IPS-18c (cell line): ENCODE results near the gene NDRG3.
A peak's percentile ranks its signal among the peaks of the same experiment; 100 is the strongest.
"Not testable (repeated sequence)": the region's sequence is repeated elsewhere in the genome, so short reads cannot be mapped to it uniquely, and the experiment has no call there.

Experiments used
- H3K4me3 ChIP-seq: 2 replicates; pipeline ENCODE4 v1.7.0; 2013; ENCODE audit warnings: low read depth, mild to moderate bottlenecking, low read length, moderate library complexity; ENCODE audit not compliant: insufficient read depth
- H3K9me3 ChIP-seq: one replicate; pipeline ENCODE4 v1.6.1; 2013; ENCODE audit warnings: mild to moderate bottlenecking, low read length, moderate library complexity; ENCODE audit not compliant: control insufficient read depth, insufficient read depth

The NDRG3 gene

GRCh38 chr20:36726168-36726567 is 19.7 kb downstream of the NDRG3 start:
- no peaks in the 10 kb centered on the region for H3K9me3 ChIP-seq
- no peak overlapping the region for H3K4me3 ChIP-seq

GRCh38 chr20:36720510-36720909 is 25.4 kb downstream of the NDRG3 start:
- Histone ChIP-seq H3K4me3 (no peak overlapping the region), H3K9me3 (no peaks in the 10 kb centered on the region)

GRCh38 chr20:36717657-36718056 is 28.2 kb downstream of the NDRG3 start:
- no peak overlapping the region for H3K4me3 ChIP-seq
- no peaks in the 10 kb centered on the region for H3K9me3 ChIP-seq

GRCh38 chr20:36717021-36717420 is 28.9 kb downstream of the NDRG3 start:
- H3K4me3 ChIP-seq: no peak overlapping the region

DNA sequence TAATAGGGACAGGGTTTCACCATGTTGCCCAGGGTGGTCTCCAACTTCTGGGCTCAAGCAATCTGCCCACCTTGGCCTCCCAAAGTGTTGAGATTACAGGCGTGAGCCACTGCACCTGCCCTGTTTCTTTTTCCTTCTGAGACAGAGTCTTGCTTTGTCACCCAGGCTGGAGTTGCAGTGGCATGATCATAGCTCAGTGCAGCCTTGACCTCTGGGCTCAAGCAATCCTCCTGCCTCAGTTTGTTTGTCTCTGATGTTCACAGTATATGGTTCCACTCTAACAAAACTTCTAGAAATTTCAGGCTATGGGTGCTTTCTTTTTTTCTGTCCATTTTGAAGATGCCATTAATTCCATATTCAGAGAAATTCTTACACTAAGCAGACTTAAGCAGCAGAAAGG is 33.1 kb downstream of the NDRG3 start:
- Histone ChIP-seq H3K9me3 (no peaks in the 10 kb centered on the region), H3K4me3 (no peak overlapping the region)

More at GRCh38 chr20:36717021-36717420, 28.9 kb downstream of the NDRG3 start:
- no peaks in the 10 kb centered on the region for H3K9me3 ChIP-seq

- Histone ChIP-seq H3K4me3 (no peak overlapping the region), H3K9me3 (no peaks in the 10 kb centered on the region)
Measured at GRCh38 chr20:36709126-36709525, 36.8 kb downstream of the NDRG3 start.

- Histone ChIP-seq H3K4me3 (no peak overlapping the region), H3K9me3 (no peaks in the 10 kb centered on the region)
Measured at GRCh38 chr20:36703530-36703929, 42.4 kb downstream of the NDRG3 start.

DNA sequence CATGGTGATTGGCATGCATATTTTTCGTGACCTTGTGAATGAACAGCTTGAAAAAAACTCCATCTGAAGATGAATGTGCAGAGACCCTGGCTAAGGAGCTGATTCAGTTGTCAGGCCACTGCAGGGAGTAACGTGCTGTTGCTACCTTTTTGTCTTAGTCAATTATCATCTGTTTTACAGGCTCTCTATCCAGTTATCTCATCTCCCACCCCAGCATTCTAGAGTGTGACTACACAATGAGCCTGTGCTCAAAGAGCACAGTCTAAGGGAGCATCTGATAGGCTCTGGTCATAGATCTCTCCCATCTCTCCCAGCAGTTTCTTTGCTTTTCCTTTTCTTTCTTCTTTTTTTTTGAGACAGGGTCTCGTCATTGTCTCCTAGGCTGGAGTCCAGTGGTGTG is 45.5 kb downstream of the NDRG3 start:
- no peak overlapping the region for H3K4me3 ChIP-seq

GRCh38 chr20:36695467-36695866 is 50.4 kb downstream of the NDRG3 start:
- H3K4me3 ChIP-seq, H3K9me3 ChIP-seq: not testable (repeated sequence)

More for the DNA sequence above, 45.5 kb downstream of the NDRG3 start:
- H3K9me3 ChIP-seq: no peaks in the 10 kb centered on the region

DNA sequence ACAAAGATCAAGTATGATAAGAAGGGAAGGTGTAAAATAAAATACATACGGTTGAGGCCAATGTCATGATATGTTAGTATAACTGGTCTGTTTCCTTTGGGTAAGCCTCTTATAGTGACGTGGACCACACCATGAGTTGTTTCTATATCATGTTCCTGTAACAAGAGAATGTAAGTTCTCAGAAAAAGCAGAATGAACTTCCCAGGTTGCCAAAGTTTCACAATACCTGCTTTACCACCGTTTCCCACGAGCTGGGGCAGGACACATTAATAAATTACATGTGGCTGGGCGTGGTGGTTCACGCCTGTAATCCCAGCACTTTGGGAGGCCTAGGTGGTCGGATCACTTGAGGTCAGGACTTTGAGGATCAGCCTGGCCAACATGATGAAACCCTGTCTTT is 57.3 kb downstream of the NDRG3 start:
- H3K4me3 ChIP-seq: no peak overlapping the region
- peaks cover 2% of the 10 kb centered on the region for H3K9me3 ChIP-seq

- Histone ChIP-seq H3K4me3 (no peak overlapping the region), H3K9me3 (no peaks in the 10 kb centered on the region)
Measured at GRCh38 chr20:36687850-36688249, 58.0 kb downstream of the NDRG3 start.

GRCh38 chr20:36686944-36687343 is 58.9 kb downstream of the NDRG3 start:
- Histone ChIP-seq H3K4me3 (no peak overlapping the region), H3K9me3 (no peaks in the 10 kb centered on the region)

GRCh38 chr20:36686504-36686903 is 59.4 kb downstream of the NDRG3 start:
- H3K9me3 ChIP-seq: no peaks in the 10 kb centered on the region
- no peak overlapping the region for H3K4me3 ChIP-seq

DNA sequence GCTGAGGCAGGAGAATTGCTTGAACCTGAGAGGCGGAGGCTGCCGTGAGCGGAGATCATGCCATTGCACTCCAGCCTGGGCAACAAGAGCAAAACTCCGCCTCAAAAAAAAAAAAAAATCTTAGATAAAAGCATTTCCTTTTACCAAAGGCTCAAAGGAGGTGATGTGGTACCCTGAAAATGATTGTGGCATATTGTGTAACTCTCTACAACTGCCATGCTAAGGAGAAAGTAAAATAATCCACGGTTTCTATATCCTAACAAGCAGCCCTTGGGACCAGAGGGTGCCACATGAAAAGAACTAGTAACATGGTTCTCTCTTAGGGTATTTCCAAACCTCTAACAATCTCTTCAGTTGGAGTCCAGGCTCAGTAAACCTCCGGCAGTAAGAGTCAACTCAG is 61.1 kb downstream of the NDRG3 start:
- Histone ChIP-seq H3K4me3 (no peak overlapping the region), H3K9me3 (no peaks in the 10 kb centered on the region)

DNA sequence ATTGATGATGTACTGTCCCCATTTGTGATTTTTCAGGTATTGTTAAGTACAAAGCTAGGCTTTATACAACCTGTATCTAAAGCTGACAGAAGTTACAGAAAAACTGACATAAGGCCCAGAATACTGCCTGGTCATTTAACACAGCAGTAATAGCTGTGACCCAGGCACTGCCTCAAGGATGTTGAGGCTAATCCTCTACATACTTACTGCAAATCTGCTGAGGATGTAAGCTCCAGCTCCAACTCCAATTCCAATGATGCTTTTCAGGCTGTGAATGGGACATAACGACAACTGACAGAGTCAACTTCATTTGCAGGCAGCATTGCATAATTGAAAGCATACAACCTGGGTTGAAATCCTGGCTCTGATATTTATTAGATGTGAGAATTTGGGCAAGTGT is 63.6 kb downstream of the NDRG3 start:
- H3K4me3 ChIP-seq: no peak overlapping the region
- no peaks in the 10 kb centered on the region for H3K9me3 ChIP-seq

GRCh38 chr20:36677422-36677771 is 68.5 kb downstream of the NDRG3 start:
- no peaks in the 10 kb centered on the region for H3K9me3 ChIP-seq
- H3K4me3 ChIP-seq: peak overlapping the region; percentile 39

GRCh38 chr20:36676701-36677421 is 69.0 kb downstream of the NDRG3 start:
- no peaks in the 10 kb centered on the region for H3K9me3 ChIP-seq
- peak overlapping the region; percentile 88 for H3K4me3 ChIP-seq

DNA sequence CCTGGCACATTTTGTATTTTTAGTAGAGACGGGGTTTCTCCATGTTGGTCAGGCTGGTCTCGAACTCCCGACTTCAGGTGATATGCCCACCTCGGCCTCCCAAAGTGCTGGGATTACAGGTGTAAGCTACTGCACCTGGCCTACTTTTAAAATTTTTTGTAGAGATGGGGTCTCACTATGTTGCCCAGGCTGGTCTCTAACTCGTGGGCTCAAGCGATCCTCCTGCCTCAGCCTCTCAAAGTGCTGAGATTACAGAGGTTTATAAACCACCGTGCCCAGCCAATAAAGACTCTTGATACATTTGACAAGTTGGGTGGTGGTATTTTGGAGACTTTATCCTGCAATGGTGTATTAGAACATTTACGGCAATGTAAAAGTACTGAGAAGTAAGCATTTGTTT is 70.3 kb downstream of the NDRG3 start:
- not testable (repeated sequence) for H3K9me3 ChIP-seq, H3K4me3 ChIP-seq

- H3K9me3 ChIP-seq: no peaks in the 10 kb centered on the region
- H3K4me3 ChIP-seq: no peak overlapping the region
Measured at GRCh38 chr20:36672991-36673390, 72.9 kb downstream of the NDRG3 start.
